Right ventricle myocardium inferior (tissue), 1 donor: Measurements from ENCODE around the gene CLCA4. TPM values are rescaled to one million over a fixed set of nuclear protein-coding genes. Genes with fewer than 3 reads are reported as not detected.

ENCODE experiments used
- ATAC-seq: fragments of 200-7000 bp; cut with Tn5 transposase; one replicate; pipeline ENCODE4 v1.9.1; 2020; ENCODE audit warnings: mild to moderate bottlenecking, moderate library complexity
- DNase-seq: peaks from one replicate; pipeline ENCODE4 v3.0.0; 2021; ENCODE audit errors: missing footprints
- intact Hi-C: fragments of 100-400 bp; cut with DNase I; formaldehyde crosslinking; loops from one replicate; pipeline ENCODE4 v1.11.0; 2022
- long read RNA-seq: library from polyadenylated mRNA; unstranded; transcript quantifications from one replicate; pipeline ENCODE4 v2.0.0, GENCODE V29; 2021
- total RNA-seq: library from RNA; stranded (reverse); fragmentation: NEBNext Ultra II Directional; extraction: Animal tissue kit (Norgen Biotek cat#: 25700); gene quantifications from one replicate; pipeline ENCODE4 v1.2.1, GENCODE V29; 2021
- donor health status: DM: no; HTN: yes; CAD: no; lungs with severe emphysema.

CLCA4 gene, protein sequence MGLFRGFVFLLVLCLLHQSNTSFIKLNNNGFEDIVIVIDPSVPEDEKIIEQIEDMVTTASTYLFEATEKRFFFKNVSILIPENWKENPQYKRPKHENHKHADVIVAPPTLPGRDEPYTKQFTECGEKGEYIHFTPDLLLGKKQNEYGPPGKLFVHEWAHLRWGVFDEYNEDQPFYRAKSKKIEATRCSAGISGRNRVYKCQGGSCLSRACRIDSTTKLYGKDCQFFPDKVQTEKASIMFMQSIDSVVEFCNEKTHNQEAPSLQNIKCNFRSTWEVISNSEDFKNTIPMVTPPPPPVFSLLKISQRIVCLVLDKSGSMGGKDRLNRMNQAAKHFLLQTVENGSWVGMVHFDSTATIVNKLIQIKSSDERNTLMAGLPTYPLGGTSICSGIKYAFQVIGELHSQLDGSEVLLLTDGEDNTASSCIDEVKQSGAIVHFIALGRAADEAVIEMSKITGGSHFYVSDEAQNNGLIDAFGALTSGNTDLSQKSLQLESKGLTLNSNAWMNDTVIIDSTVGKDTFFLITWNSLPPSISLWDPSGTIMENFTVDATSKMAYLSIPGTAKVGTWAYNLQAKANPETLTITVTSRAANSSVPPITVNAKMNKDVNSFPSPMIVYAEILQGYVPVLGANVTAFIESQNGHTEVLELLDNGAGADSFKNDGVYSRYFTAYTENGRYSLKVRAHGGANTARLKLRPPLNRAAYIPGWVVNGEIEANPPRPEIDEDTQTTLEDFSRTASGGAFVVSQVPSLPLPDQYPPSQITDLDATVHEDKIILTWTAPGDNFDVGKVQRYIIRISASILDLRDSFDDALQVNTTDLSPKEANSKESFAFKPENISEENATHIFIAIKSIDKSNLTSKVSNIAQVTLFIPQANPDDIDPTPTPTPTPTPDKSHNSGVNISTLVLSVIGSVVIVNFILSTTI
- not detected for total RNA-seq
- long read RNA-seq, result 0 reads

GRCh38 chr1:86546787-86547221 is at the start of gene CLCA4:
CLCA4 (plus strand) TSS chr1:86547078; CDS start chr1:86547120, 42 bp downstream.
- DNase-seq (no peak), ATAC-seq (no peak)
- intact Hi-C loops, result no loop called here

GRCh38 chr1:86498281-86498680 is 48.6 kb upstream of the CLCA4 start:
- ATAC-seq, result no peak
- intact Hi-C loops, result no loop called here
- no peak for DNase-seq

DNA sequence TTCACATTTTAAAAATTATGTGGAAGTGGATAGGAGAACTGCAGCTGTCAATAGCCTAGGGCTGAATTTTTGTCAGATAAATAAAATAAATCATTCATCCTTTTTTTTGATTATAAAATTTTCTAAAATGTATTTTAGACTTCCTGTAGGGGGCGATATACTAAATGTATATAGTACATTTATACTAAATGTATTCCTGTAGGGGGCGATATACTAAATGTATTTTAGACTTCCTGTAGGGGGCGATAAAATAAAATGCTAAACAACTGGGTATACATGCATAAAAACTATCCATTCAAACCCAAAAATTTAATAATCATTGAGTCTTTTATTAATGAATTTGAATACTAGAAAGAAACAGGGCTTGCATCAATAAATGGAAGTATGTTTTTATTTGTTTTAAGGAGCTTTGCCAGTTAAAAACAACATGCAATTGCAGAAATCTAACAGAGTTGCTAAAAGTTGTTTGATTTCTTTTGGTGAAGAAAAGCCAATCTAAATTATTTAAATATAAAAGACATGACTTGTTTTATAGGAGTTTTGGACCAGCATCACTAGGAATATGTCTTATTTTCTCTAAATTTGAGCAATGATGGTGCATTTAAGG is 46.8 kb upstream of the CLCA4 start:
- no peak for ATAC-seq
- no peak for DNase-seq
- intact Hi-C loops, result loop anchor here (10.0 kb wide), 2 partner anchors 205 to 245 kb away; partner anchors contain the start of gene SH3GLB1

GRCh38 chr1:86500714-86501113 is 46.2 kb upstream of the CLCA4 start:
- ATAC-seq, result no peak

GRCh38 chr1:86502125-86502646 is 44.7 kb upstream of the CLCA4 start:
- intact Hi-C loops, result loop anchor here (10.0 kb wide), 2 partner anchors 203 to 243 kb away; partner anchors contain the start of gene SH3GLB1
- peak; percentile 46 for ATAC-seq
- peak; percentile 69 for DNase-seq

More at GRCh38 chr1:86500714-86501113, 46.2 kb upstream of the CLCA4 start:
- DNase-seq, result no peak
- intact Hi-C loops, result loop anchor here (10.0 kb wide), 2 partner anchors 204 to 244 kb away; partner anchors contain the start of gene SH3GLB1

DNA sequence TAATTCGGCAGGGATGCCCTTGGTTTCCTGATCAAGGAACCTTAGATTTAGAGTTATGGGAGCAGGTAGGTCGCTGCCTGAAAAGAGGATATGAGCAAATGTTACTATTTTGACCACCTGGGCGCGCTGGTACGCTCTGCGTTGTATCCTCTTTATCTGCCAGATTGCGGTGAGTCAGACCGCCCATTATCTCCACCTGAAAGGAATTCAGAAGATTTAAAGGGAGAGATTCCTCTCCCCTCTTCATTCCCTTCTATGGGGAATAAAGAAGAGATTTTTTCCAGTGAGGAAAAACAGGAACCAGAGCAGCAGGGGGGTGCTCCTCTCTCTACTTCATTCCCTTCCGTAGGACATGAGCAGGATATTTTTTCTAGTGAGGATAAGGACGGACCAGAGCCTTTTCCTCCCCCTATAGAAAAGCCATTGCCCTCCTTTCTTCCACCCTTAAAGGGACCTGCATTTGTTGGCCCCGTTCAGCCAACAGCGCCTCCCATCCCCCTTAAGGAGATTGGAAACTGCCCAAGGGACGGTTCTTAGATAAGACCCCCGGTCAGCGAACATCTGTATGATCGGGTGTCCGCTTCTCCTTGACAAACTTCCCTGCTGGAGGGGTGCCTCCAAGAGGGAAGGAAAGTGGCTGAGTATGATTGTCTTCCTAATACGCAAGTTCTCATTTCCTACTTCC is 44.0 kb upstream of the CLCA4 start:
- intact Hi-C loops, result loop anchor here (10.0 kb wide), 2 partner anchors 202 to 242 kb away; partner anchors contain the start of gene SH3GLB1
- no peak for DNase-seq
- peak; percentile 28 for ATAC-seq

DNA sequence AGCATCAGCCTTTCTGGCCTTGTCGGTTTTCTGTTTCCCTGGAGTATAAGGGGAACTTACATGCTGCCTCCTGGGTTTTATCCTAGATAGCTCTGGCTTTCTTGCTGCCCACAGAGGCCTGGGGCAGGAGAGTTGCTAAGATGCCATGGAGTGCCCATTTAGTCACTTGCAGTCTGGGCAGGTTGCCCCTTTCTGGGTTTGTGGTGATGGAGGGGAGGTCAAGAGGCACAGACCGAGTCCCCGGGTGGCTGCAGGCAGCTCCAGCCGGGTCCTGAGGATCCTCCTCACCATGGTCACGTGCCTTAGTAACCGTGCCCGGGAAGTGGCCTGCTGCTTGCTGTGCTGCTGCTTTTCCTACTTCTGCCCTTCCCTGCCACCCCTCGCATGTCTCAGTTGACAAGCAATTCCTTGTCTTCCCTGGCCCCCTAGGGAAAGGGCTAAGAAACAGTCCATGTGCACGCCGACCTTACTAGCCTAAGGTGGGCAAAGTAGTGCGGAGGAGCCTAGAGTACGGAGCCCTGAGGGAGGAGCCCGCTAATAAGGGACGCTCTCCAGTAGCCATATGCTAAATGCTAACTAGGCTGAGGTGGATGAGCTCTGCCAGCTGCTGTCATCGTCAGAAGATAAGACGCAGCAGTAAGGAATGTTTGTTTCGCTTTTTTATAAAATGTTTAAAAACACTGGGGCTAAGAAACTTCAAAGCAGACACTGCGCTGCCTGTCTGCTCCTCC is 43.3 kb upstream of the CLCA4 start:
- peak; percentile 60 for ATAC-seq
- peak; percentile 79 for DNase-seq
- intact Hi-C loops, result loop anchor here (2.0 to 10.0 kb wide), 3 partner anchors 123 to 241 kb away; partner anchors contain the start of gene SH3GLB1

DNA sequence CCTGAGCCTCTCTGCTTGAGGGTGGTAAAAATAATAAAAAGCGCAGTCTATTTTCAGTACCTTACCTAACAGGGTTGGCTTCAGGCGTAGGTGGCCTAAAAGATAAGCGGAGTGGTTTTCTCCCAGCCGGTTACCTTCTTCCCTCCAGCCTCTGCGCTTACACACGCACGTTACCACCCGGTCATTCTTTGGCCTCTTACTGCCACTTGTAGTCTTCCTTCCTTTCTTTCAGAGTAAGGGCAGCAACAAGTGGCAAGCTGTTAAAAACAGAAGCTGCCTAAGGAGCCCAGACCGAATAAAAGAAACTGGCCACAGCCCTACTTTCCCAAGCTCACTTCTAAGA is 42.8 kb upstream of the CLCA4 start:
- intact Hi-C loops, result loop anchor here (2.0 to 10.0 kb wide), 3 partner anchors 123 to 241 kb away; partner anchors contain the start of gene SH3GLB1
- no peak for DNase-seq
- ATAC-seq, result peak; percentile 56

DNA sequence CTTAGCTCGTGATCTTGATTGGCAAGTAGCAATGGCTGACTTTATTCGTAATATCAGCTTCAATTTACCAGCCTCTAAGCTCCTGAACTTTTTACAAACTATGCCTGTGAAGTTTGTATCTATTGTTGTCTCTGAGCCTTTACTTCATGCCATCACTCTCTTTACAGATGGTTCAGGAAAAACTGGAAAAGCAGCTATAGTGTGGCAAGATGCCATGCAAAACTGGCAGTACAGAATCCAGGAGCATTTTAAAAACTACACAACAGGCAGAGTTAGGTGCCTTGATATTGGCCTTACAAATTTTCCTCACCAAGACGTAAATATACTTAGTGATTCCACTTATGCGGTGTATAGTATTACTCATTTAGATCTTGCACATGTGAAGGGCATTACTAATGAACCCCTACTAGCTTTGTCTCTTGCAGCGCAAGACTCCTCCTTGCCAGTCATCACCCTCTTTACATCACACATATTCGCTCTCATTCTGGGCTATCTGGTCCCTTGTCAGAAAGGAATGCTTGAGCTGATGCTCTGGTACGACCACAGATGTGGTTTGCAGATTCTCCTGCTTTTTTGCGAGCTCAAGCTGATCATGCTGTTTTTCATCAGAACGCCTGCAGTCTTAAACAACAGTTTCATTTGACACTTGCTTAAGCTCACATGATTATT is 41.8 kb upstream of the CLCA4 start:
- ATAC-seq (no peak), DNase-seq (no peak)
- intact Hi-C loops, result loop anchor here (2.0 to 10.0 kb wide), 5 partner anchors 33 to 240 kb away; partner anchors contain the start of genes ODF2L and SH3GLB1

GRCh38 chr1:86505564-86505902 is 41.3 kb upstream of the CLCA4 start:
- ATAC-seq (no peak), DNase-seq (no peak)
- intact Hi-C loops, result loop anchor here (2.0 to 10.0 kb wide), 5 partner anchors 33 to 239 kb away; partner anchors contain the start of genes ODF2L and SH3GLB1

DNA sequence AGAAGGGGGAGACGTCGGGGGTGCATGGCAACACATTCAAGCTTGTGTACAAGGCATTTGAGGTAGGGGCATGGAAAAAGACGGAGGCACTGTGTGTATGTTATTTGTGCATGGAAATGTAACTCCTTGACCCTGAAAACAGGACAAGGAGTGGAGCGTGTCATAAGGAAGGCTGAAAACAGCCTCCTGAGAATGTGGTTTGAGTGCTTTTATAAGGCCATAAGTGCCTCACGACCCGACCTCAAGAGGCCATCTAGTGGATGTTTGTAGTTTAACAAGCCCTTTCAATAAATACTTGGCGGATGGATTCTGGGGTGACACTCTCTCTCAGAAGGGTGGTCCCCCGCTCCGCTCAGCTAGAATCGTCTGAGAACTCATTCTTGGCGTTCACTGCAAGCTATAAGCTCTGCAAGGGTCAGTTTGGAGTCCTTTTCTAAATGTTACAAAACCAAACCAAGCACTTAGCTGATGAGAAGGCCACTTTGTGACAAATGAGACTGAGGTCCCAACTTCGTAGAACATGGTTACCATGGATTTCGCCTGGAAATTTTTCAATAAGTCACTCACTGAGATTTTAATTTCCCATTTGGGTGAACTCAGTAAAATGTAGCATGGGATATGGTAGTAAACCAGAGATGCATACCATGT is 38.8 kb upstream of the CLCA4 start:
- DNase-seq, result no peak
- intact Hi-C loops, result loop anchor here (5.0 to 10.0 kb wide), 4 partner anchors 36 to 237 kb away; partner anchors contain the start of genes ODF2L and SH3GLB1

DNA sequence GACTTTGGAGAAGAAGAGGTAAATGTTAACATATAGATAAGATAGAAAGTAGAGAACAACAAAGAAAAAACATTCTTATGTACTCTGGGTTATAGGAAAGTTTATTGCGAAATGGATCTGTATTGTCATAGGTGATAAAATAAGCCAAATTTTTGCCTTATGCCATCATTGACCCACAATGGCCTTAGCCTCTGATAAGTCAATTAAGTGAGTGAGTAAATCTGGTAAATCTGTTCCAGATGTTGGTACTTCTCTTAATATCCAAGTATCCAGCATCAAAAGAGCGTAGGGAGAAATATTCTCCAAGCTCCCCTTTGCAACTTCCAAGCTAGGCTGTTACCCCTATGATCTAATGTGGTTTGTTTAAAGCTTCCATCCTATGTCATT is 38.3 kb upstream of the CLCA4 start:
- intact Hi-C loops, result loop anchor here (5.0 to 10.0 kb wide), 4 partner anchors 36 to 236 kb away; partner anchors contain the start of genes ODF2L and SH3GLB1
- ATAC-seq (no peak), DNase-seq (no peak)

More for the DNA sequence above, 38.8 kb upstream of the CLCA4 start:
- no peak for ATAC-seq

GRCh38 chr1:86515597-86515996 is 31.3 kb upstream of the CLCA4 start:
- ATAC-seq (no peak), DNase-seq (no peak)
- intact Hi-C loops, result no loop called here

- ATAC-seq (no peak), DNase-seq (no peak)
- intact Hi-C loops, result no loop called here
These were observed 30.5 kb upstream of the CLCA4 start for GRCh38 chr1:86516335-86516734.

GRCh38 chr1:86517336-86517735 is 29.5 kb upstream of the CLCA4 start:
- DNase-seq, result no peak
- intact Hi-C loops, result no loop called here
- no peak for ATAC-seq
